Testis (tissue), 5 donors: ENCODE data around the gene GTF2H2C. TPM values are rescaled to one million over a fixed set of nuclear protein-coding genes. Genes with fewer than 3 reads are reported as not detected.
"Not testable (repeated sequence)": the region's sequence is repeated elsewhere in the genome, so short reads cannot be mapped to it uniquely, and the experiment has no call there.

ENCODE experiments used
- DNase-seq: peaks from one replicate; pipeline ENCODE4 v3.0.0-alpha.2; 2019
- H3K27ac ChIP-seq, 2 donors: fragments of 200-600 bp; sonication (generic); one replicate each; pipeline ENCODE4 v1.5.1; 2019
- H3K27me3 ChIP-seq: fragments of 200-600 bp; sonication (generic); one replicate; pipeline ENCODE4 v1.5.1; 2019
- H3K36me3 ChIP-seq: fragments of 200-600 bp; sonication (generic); one replicate; pipeline ENCODE4 v1.5.1; 2017; ENCODE audit warnings: low read depth; ENCODE audit errors: missing control alignments
- H3K4me1 ChIP-seq: fragments of 200-600 bp; sonication (generic); one replicate; pipeline ENCODE4 v1.5.1; 2019
- H3K4me3 ChIP-seq, 2 donors: fragments of 200-600 bp; sonication (generic); one replicate each; pipeline ENCODE4 v1.5.1; 2017 to 2019
- H3K9me3 ChIP-seq: fragments of 200-600 bp; sonication (generic); one replicate; pipeline ENCODE4 v1.5.1; 2017
- POLR2A ChIP-seq: fragments of 450-650 bp; IDR thresholded peaks from one replicate; pipeline ENCODE4 v1.6.1; 2017; ENCODE audit warnings: antibody characterized with exemption, mild to moderate bottlenecking, moderate library complexity
- WGBS, 2 donors: methylation state at CpG; one replicate each; pipeline ENCODE4 v1.1.5; 2018; 5-methylcytosine and 5-hydroxymethylcytosine counted together
- intact Hi-C: fragments of 100-400 bp; cut with DNase I; formaldehyde crosslinking; loops from one replicate; pipeline ENCODE4 v1.15.1; 2023; ENCODE audit warnings: low total_unique reads
- long read RNA-seq, 2 donors: transcript quantifications; one replicate each; lab custom pipeline, GENCODE V29; 2026
- polyA plus RNA-seq: library from polyadenylated mRNA; stranded (reverse); fragments of 350-450 nt; fragmentation: Illumina TruSeq; extraction: RNeasy Lipid Tissue Mini Kit (QIAGEN cat#74804); gene quantifications from one replicate; pipeline ENCODE4 v1.2.3, GENCODE V29; 2014; ENCODE audit warnings: low read depth, low replicate concordance; ENCODE audit not compliant: insufficient read depth
- total RNA-seq, 2 donors: library from RNA; depleted of rRNA; stranded (reverse); fragments of >200 nt; gene quantifications; one replicate each; pipeline ENCODE4 v1.2.3, GENCODE V29; 2016
- TF ChIP-seq, protein P1 (sequence below), 3 experiments: fragments of 450-650 bp in 2 of 3; fragments of 200-600 bp in 1 of 3; sonication (generic) in 1 of 3; IDR thresholded peaks; one replicate each; pipeline ENCODE4 v1.5.1; 2016 to 2019; ENCODE audit warnings: antibody characterized with exemption in 3 of 3, mild to moderate bottlenecking in 2 of 3, moderate library complexity in 1 of 3

Gene GTF2H2C
- 10 to 100 TPM; 30.6 to 30.9 TPM for total RNA-seq
- 28.2 TPM for polyA plus RNA-seq
- long read RNA-seq, donor 1, partial matches to known transcripts: 0 of 3 reads
- long read RNA-seq, donor 1, other reads (novel, unspliced or antisense): 0 of 3 reads
- long read RNA-seq, donor 2, partial matches to known transcripts: 0 of 2 reads
- long read RNA-seq, donor 2, other reads (novel, unspliced or antisense): 0 of 2 reads

- H3K4me3 ChIP-seq: peak within 1 kb of the TSS; percentile 39 to 56
- H3K4me1 ChIP-seq, H3K36me3 ChIP-seq, H3K27ac ChIP-seq, intact Hi-C loops, H3K27me3 ChIP-seq, H3K9me3 ChIP-seq: not testable (repeated sequence)
- TF ChIP-seq, protein P1, sequence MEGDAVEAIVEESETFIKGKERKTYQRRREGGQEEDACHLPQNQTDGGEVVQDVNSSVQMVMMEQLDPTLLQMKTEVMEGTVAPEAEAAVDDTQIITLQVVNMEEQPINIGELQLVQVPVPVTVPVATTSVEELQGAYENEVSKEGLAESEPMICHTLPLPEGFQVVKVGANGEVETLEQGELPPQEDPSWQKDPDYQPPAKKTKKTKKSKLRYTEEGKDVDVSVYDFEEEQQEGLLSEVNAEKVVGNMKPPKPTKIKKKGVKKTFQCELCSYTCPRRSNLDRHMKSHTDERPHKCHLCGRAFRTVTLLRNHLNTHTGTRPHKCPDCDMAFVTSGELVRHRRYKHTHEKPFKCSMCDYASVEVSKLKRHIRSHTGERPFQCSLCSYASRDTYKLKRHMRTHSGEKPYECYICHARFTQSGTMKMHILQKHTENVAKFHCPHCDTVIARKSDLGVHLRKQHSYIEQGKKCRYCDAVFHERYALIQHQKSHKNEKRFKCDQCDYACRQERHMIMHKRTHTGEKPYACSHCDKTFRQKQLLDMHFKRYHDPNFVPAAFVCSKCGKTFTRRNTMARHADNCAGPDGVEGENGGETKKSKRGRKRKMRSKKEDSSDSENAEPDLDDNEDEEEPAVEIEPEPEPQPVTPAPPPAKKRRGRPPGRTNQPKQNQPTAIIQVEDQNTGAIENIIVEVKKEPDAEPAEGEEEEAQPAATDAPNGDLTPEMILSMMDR (IDR thresholded peaks at IDR 0.05): peak in 1 of 3 experiments; percentile 24
- DNase-seq: peak; percentile 80
- 0 to 20% methylated on average over 1 to 29 of the region's 40 CpGs for WGBS, 2 donors
Measured at GRCh38 chr5:69559908-69560330, at the start of gene GTF2H2C. Gene GTF2H2C, plus strand, starts transcription at chr5:69560191. Its CDS starts 4,942 bp downstream, at chr5:69565133.

DNA sequence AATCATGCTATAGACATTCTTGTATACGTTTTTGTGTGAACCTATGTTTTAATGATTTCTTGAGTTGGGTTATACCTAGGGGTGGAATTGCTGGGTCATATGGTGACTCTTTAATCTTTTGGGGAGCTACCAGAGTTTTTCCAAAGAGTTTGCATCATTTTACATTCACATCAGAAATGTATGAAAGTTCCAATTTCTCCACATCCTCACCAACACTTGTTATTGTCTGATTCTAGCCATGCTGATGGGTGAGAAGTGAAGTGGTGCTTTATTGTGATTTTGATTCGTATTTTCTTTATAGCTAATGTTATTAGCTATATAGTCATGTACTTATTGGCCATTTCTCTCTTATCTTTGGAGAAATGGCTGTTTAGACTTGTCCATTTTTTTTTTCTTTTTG lies 49.3 kb upstream of the GTF2H2C start:
- Histone ChIP-seq H3K27ac (no peak overlapping the region), H3K27me3 (no peaks in the 10 kb centered on the region), H3K36me3 (no peaks in the 10 kb centered on the region), H3K4me1 (no peaks in the 10 kb centered on the region), H3K4me3 (no peak overlapping the region), H3K9me3 (no peaks in the 10 kb centered on the region)
- TF ChIP-seq, protein P1 (IDR thresholded peaks at IDR 0.05): no peak
- no peak for TF ChIP-seq POLR2A
- intact Hi-C loops: no loop called here
- WGBS, 2 donors: 81 to 87% methylated on average over 2 of the region's 2 CpGs
- DNase-seq: no peak

DNA sequence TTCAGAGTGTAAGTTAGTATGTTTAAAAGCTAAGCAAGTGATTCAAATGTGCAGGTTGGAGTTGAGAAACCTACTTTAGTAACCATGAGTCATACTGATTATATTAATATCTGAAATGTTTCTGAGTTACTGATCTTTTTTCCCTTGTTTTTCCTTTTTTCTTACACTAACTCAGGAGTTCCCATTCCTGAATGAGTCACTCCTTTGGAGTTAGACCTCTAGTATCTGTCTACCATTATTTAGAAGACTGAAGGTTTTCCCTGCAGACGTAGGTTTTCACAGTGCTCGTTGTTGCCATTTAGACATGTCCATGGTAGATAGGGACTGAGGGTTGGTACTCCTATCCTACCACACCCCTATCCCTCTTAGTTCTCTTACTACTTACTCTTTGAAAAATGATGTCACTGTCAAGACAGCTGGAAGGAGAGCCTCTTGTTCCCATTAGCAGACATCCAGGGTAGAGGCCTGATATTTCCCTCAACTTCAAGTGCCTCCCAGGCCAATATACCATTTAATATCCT lies 47.2 kb upstream of the GTF2H2C start:
- WGBS, 2 donors: 88% methylated on average over 2 of the region's 2 CpGs
- intact Hi-C loops: no loop called here
- H3K27ac ChIP-seq: no peak overlapping the region

GRCh38 chr5:69515570-69515969 lies 44.4 kb upstream of the GTF2H2C start:
- H3K4me3 ChIP-seq, H3K9me3 ChIP-seq, H3K27me3 ChIP-seq, DNase-seq, H3K36me3 ChIP-seq, H3K4me1 ChIP-seq, intact Hi-C loops, H3K27ac ChIP-seq: not testable (repeated sequence)
- no CpG with 5 or more reads among the region's 30 CpGs for WGBS, 2 donors

More for the DNA sequence above, 47.2 kb upstream of the GTF2H2C start:
- Histone ChIP-seq H3K9me3 (no peaks in the 10 kb centered on the region), H3K4me3 (no peak overlapping the region), H3K36me3 (no peaks in the 10 kb centered on the region), H3K4me1 (no peaks in the 10 kb centered on the region), H3K27me3 (no peaks in the 10 kb centered on the region)
- TF ChIP-seq POLR2A: no peak
- TF ChIP-seq, protein P1 (IDR thresholded peaks at IDR 0.05): no peak
- DNase-seq: no peak

DNA sequence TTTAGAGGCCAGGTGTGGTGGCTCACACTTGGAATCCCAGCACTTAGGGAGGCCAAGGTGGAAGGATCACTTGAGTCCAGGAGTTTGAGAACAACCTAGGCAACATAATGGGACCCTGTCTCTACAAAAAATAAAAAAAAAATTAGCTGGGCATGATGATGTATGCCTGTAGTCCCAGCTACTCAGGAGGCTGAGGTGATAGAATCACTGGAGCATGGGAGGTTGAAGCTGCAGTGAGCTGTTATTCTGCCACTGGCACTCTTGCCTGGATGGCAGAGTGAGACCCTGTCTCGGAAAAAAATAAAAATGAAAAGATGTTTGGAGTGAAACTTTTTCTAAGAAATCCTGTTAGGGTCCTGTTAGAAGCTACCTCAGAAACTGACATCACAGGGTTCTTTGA lies 43.2 kb upstream of the GTF2H2C start:
- H3K27ac ChIP-seq: no peak overlapping the region
- no peaks in the 10 kb centered on the region for H3K36me3 ChIP-seq
- DNase-seq: no peak
- H3K4me3 ChIP-seq: no peak overlapping the region
- H3K27me3 ChIP-seq: no peaks in the 10 kb centered on the region
- no peaks in the 10 kb centered on the region for H3K9me3 ChIP-seq
- 94 to 96% methylated on average over 1 of the region's 1 CpG for WGBS, 2 donors
- intact Hi-C loops: no loop called here
- no peak for TF ChIP-seq POLR2A
- TF ChIP-seq, protein P1 (IDR thresholded peaks at IDR 0.05): no peak
- H3K4me1 ChIP-seq: peaks cover 4% of the 10 kb centered on the region
